GM12878 (cell line): ENCODE data around the gene SYNGR2. TPM values are rescaled to one million over a fixed set of nuclear protein-coding genes. Genes with fewer than 3 reads are reported as not detected.

ENCODE experiments used
- ATAC-seq: fragments of 200-7000 bp; cut with Tn5 transposase; 3 replicates; pipeline ENCODE4 v1.9.1; 2020; ENCODE audit warnings: mild to moderate bottlenecking, moderate library complexity
- BruUV-seq: library from RNA; stranded (reverse); fragments of 400-500 nt; replicated peaks from 2 replicates; lab custom pipeline; 2021; lab: Mats Ljungman, UMichigan
- CTCF ChIA-PET: fragments of 300-600 bp; sonication (Branson Sonifier 250); formaldehyde crosslinking; extraction: SDS; loops from one replicate; lab custom pipeline; 2021; ENCODE audit warnings: inconsistent platforms; lab: Yijun Ruan, JAX
- POLR2A ChIA-PET: fragments of 350-600 bp; formaldehyde crosslinking; extraction: SDS; loops from one replicate; lab custom pipeline; 2021; ENCODE audit warnings: inconsistent platforms; lab: Charles Lee
- RAD21 ChIA-PET: fragments of 300-600 bp; sonication (Branson Sonifier 250); formaldehyde crosslinking; loops from one replicate; lab custom pipeline; 2023; ENCODE audit warnings: antibody characterized with exemption; ENCODE audit not compliant: unreplicated experiment; lab: Charles Lee
- SMC1A ChIA-PET: fragments of 300-600 bp; sonication (Branson Sonifier 250); formaldehyde crosslinking; loops from one replicate; lab custom pipeline; 2023; ENCODE audit not compliant: unreplicated experiment, uncharacterized antibody; lab: Charles Lee
- DNase-seq: peaks from one replicate; pipeline ENCODE4 v3.0.0-alpha.2; 2011; ENCODE audit warnings: low read depth, low spot score
- FAIRE-seq: peaks from 3 replicates; lab custom pipeline; 2011; peaks lifted over from hg19 to GRCh38; lab: Jason Lieb, UNC
- H2AFZ ChIP-seq: 2 replicates; pipeline ENCODE4 v1.6.0; 2011; ENCODE audit warnings: low read depth, low read length, control low read depth; ENCODE audit not compliant: control insufficient read depth
- H3K27ac ChIP-seq: 2 replicates; pipeline ENCODE4 v1.5.1; 2011; ENCODE audit warnings: control low read depth; ENCODE audit not compliant: control insufficient read depth, insufficient read depth
- H3K27me3 ChIP-seq, 2 experiments: replicated peaks in 1 of 2; 2 replicates each; pipeline versions ENCODE4 v1.6.0 to v1.6.1; 2011; ENCODE audit warnings: low read length in 1 of 2; ENCODE audit not compliant: control insufficient read depth in 2 of 2, insufficient read depth in 2 of 2
- H3K36me3 ChIP-seq, 2 experiments: 2 replicates each; pipeline ENCODE4 v1.5.1; 2011; ENCODE audit warnings: low read length in 1 of 2; ENCODE audit not compliant: control insufficient read depth in 2 of 2, insufficient read depth in 2 of 2
- H3K4me1 ChIP-seq: 2 replicates; pipeline ENCODE4 v1.6.1; 2011; ENCODE audit warnings: mild to moderate bottlenecking, low read length, moderate library complexity, mixed read lengths; ENCODE audit not compliant: control insufficient read depth, insufficient read depth
- H3K4me2 ChIP-seq: 2 replicates; pipeline ENCODE4 v1.6.0; 2011; ENCODE audit warnings: control low read depth; ENCODE audit not compliant: control insufficient read depth, insufficient read depth
- H3K4me3 ChIP-seq: fragments of 200-600 bp; sonication (generic); 2 replicates; pipeline ENCODE4 v1.5.1; 2016
- H3K79me2 ChIP-seq: 2 replicates; pipeline ENCODE4 v1.6.0; 2011; ENCODE audit warnings: low read length; ENCODE audit not compliant: control insufficient read depth, insufficient read depth
- H3K9ac ChIP-seq: 2 replicates; pipeline ENCODE4 v1.8.0; 2011; ENCODE audit warnings: low read length, control low read depth, mixed read lengths; ENCODE audit not compliant: control insufficient read depth, insufficient read depth
- H3K9me3 ChIP-seq: replicated peaks from 3 replicates; pipeline ENCODE4 v1.5.1; 2011; ENCODE audit warnings: mild to moderate bottlenecking, low read length; ENCODE audit not compliant: control insufficient read depth, insufficient read depth
- H4K20me1 ChIP-seq: 2 replicates; pipeline ENCODE4 v1.6.0; 2011; ENCODE audit not compliant: control insufficient read depth, insufficient read depth
- NFIC ChIP-seq: IDR thresholded peaks from 2 replicates; pipeline ENCODE4 v1.6.1; 2012; ENCODE audit warnings: low read depth, mild to moderate bottlenecking, inconsistent platforms, low read length, moderate library complexity
- NR2F1 ChIP-seq: fragments of 450-650 bp; conservative IDR thresholded peaks from 2 replicates; pipeline ENCODE4 v1.6.1; 2017; ENCODE audit warnings: mild to moderate bottlenecking
- POLR2AphosphoS2 ChIP-seq: IDR thresholded peaks from 2 replicates; pipeline ENCODE4 v1.6.1; 2011; ENCODE audit warnings: low read depth, mild to moderate bottlenecking, low read length, improper control_type of control experiment, moderate library complexity
- POU2F2 ChIP-seq: IDR thresholded peaks from 3 replicates; pipeline ENCODE4 v1.6.1; 2011; ENCODE audit warnings: low read depth, mild to moderate bottlenecking, low read length, borderline replicate concordance
- WGBS: methylation state at CpG from one replicate; pipeline ENCODE4 v1.1.6; 2016; ENCODE audit warnings: low lambda C conversion rate; ENCODE audit not compliant: insufficient replicate concordance, insufficient coverage; ENCODE audit errors: missing lambda C conversion rate; 5-methylcytosine and 5-hydroxymethylcytosine counted together
- in situ Hi-C: fragments of 300-500 bp; cut with MboI; formaldehyde crosslinking; loops from 9 replicates; pipeline ENCODE4 v1.14.3; 2018; ENCODE audit warnings: mixed read lengths
- intact Hi-C: fragments of 100-400 bp; cut with micrococcal nuclease; formaldehyde crosslinking; loops from one replicate; pipeline ENCODE4 v1.14.2; 2022; ENCODE audit not compliant: unreplicated experiment
- polyA plus RNA-seq, 11 experiments: library from polyadenylated mRNA; depleted of rRNA in 4 of 11; unstranded in 6 of 11; stranded (reverse) in 5 of 11; fragments of >200 nt; fragmentation: Nextera tagmentation in 4 of 11; fragmentation: Illumina TruSeq in 1 of 11; extraction: Ambion mirVana in 4 of 11; extraction: Trizol in 1 of 11; gene quantifications; 1 replicate in 1 of 11; 2 replicates in 10 of 11; pipeline versions ENCODE4 v1.2.1 to v1.2.3, GENCODE V29; 2011 to 2016; ENCODE audit warnings: inconsistent platforms in 2 of 11, missing spikeins in 2 of 11, low read depth in 1 of 11
- total RNA-seq, 4 experiments: library from RNA; depleted of rRNA in 3 of 4; stranded (reverse); fragments of >200 nt in 3 of 4; fragmentation: Illumina TruSeq in 1 of 4; extraction: Trizol in 1 of 4; gene quantifications; 2 replicates each; pipeline versions ENCODE4 v1.2.1 to v1.2.3, GENCODE V29; 2013 to 2021

Gene SYNGR2
- total and polyA plus RNA-seq, 10 of the 15 experiments (the other 5 are each of a cell fraction or from before 2014, with no cell fraction given): 4.4 to 529 (median 261) TPM

GRCh38 chr17:78129351-78130089 lies 38.9 kb upstream of the SYNGR2 start (continued):
- no peak for TF ChIP-seq NFIC
- peak; percentile 84 for TF ChIP-seq POU2F2

- WGBS: 0% methylated on average over 5 of the region's 5 CpGs
- peak overlapping the region; percentile 86 for H3K9ac ChIP-seq
- H3K4me1 ChIP-seq: peaks cover 59% of the 10 kb centered on the region
- ChIA-PET RAD21 (interaction anchor here (0.7 to 1.8 kb wide), 13 partner anchors 9 to 114 kb away, joined by 3 to 10 read pairs (median 5); no protein-coding TSS in a partner anchor), CTCF (interaction anchor here (1.0 to 12.7 kb wide), 8 partner anchors 6 to 120 kb away, joined by 3 to 100 read pairs (median 6); no protein-coding TSS in a partner anchor), POLR2A (interaction anchor here (0.7 to 8.0 kb wide), 14 partner anchors 12 to 684 kb away, joined by 3 to 85 read pairs (median 5); partner anchors contain the start of genes SYNGR2 and TNRC6C), SMC1A (interaction anchor here (0.6 to 1.7 kb wide), 6 partner anchors 10 to 110 kb away, joined by 3 to 6 read pairs (median 4); no protein-coding TSS in a partner anchor)
- H3K4me2 ChIP-seq: peak overlapping the region; percentile 96
- in situ Hi-C loops: no loop called here
- H3K9me3 ChIP-seq: no peaks in the 10 kb centered on the region
- no peak overlapping the region for H2AFZ ChIP-seq
- no peaks in the 10 kb centered on the region for H3K27me3 ChIP-seq
- H3K4me3 ChIP-seq: peak overlapping the region; percentile 94
- TF ChIP-seq POLR2AphosphoS2: 0 out of 2 replicates have a peak, but pooled peaks have one; percentile 12
- TF ChIP-seq NR2F1: no peak
- intact Hi-C loops: no loop called here
- no TSS peak for BruUV-seq
- ATAC-seq: no peak
- FAIRE-seq: peak; percentile 68
- no peak for DNase-seq
- H3K36me3 ChIP-seq: peaks cover 5 to 6% of the 10 kb centered on the region in 2 experiments; a peak in 3 of 4 replicates
- H4K20me1 ChIP-seq: no peaks in the 10 kb centered on the region
- peak overlapping the region; percentile 93 for H3K27ac ChIP-seq
- peaks cover 98% of the 10 kb centered on the region for H3K79me2 ChIP-seq
Measured at GRCh38 chr17:78130090-78130436, 38.3 kb upstream of the SYNGR2 start.
